HCT116 (cell line): ENCODE measurements around the gene PPP1R12C. TPM values are rescaled to one million over a fixed set of nuclear protein-coding genes. Genes with fewer than 3 reads are reported as not detected.

Experiments used
- ATAC-seq: fragments of 200-7000 bp; cut with Tn5 transposase; 2 replicates; pipeline ENCODE4 v1.9.1; 2020; ENCODE audit warnings: mild to moderate bottlenecking, moderate library complexity
- BruUV-seq: library from RNA; stranded (reverse); fragments of 400-500 nt; replicated peaks from 2 replicates; lab custom pipeline; 2021; lab: Mats Ljungman, UMichigan
- CTCF ChIA-PET: fragments of 300-600 bp; sonication (Branson Sonifier 250); formaldehyde crosslinking; loops from one replicate; lab custom pipeline; 2021; ENCODE audit warnings: antibody characterized with exemption; lab: Charles Lee
- POLR2A ChIA-PET: fragments of 300-600, 350-600 bp; sonication (Branson Sonifier 250); formaldehyde crosslinking; loops from one replicate; lab custom pipeline; 2021; ENCODE audit warnings: antibody characterized with exemption; lab: Charles Lee
- RAD21 ChIA-PET, 2 experiments: fragments of 300-600 bp; sonication (Branson Sonifier 250); formaldehyde crosslinking; loops; one replicate each; lab custom pipeline; 2023; ENCODE audit warnings: low total read pairs in 2 of 2; ENCODE audit not compliant: uncharacterized antibody in 2 of 2, unreplicated experiment in 2 of 2, low non-redundant PET in 1 of 2; lab: Charles Lee
- DNase-seq: peaks from one replicate; pipeline ENCODE4 v3.0.0-alpha.2; 2010; ENCODE audit warnings: low read depth, low spot score
- H2AFZ ChIP-seq: fragments of 200-600 bp; shearing (Covaris generic), sonication (generic); 2 replicates; pipeline ENCODE4 v1.6.1; 2017; ENCODE audit warnings: low read depth, mixed run types, mixed read lengths, antibody characterized with exemption, low read length; ENCODE audit not compliant: poor library complexity, severe bottlenecking
- H3K27ac ChIP-seq: 2 replicates; pipeline ENCODE4 v1.5.1; 2012; ENCODE audit warnings: low read depth, low read length
- H3K27me3 ChIP-seq: fragments of 200-600 bp; sonication (generic); 2 replicates; pipeline ENCODE4 v1.6.1; 2016; ENCODE audit warnings: mixed run types, low read length, mixed read lengths; ENCODE audit not compliant: insufficient read depth
- H3K36me3 ChIP-seq, 2 experiments: fragments of 200-500 bp in 1 of 2; fragments of 200-600 bp in 1 of 2; sonication (Bioruptor generic) in 1 of 2; sonication (generic) in 1 of 2; 2 replicates each; pipeline versions ENCODE4 v1.5.1 to v1.6.1; 2014 to 2016; ENCODE audit warnings: low read length in 2 of 2, inconsistent platforms in 1 of 2, mixed read lengths in 1 of 2, mixed run types in 1 of 2; ENCODE audit not compliant: insufficient read depth in 2 of 2, control insufficient read depth in 1 of 2
- H3K4me1 ChIP-seq, 2 experiments: fragments of 200-600 bp in 1 of 2; sonication (generic) in 1 of 2; 2 replicates each; pipeline versions ENCODE4 v1.5.1 to v1.6.1; 2012 to 2017; ENCODE audit warnings: low read length in 2 of 2, inconsistent platforms in 1 of 2, mild to moderate bottlenecking in 1 of 2, mixed read lengths in 1 of 2, mixed run types in 1 of 2, moderate library complexity in 1 of 2; ENCODE audit not compliant: insufficient read depth in 2 of 2, control insufficient read depth in 1 of 2
- H3K4me2 ChIP-seq: fragments of 200-600 bp; sonication (generic); 2 replicates; pipeline ENCODE4 v1.6.1; 2017; ENCODE audit warnings: mixed run types, low read length, mixed read lengths
- H3K4me3 ChIP-seq, 2 experiments: fragments of 200-600 bp in 1 of 2; sonication (generic) in 1 of 2; replicated peaks in 1 of 2; 2 replicates each; pipeline ENCODE4 v1.5.1; 2011 to 2016; ENCODE audit warnings: low read length in 2 of 2, control low read depth in 1 of 2, low read depth in 1 of 2, mild to moderate bottlenecking in 1 of 2, mixed read lengths in 1 of 2, mixed run types in 1 of 2
- H3K79me2 ChIP-seq: fragments of 200-600 bp; sonication (generic); 2 replicates; pipeline ENCODE4 v1.6.1; 2017; ENCODE audit warnings: mild to moderate bottlenecking, mixed run types, low read length, moderate library complexity, mixed read lengths; ENCODE audit not compliant: insufficient read depth
- H3K9ac ChIP-seq: fragments of 200-600 bp; sonication (generic); 2 replicates; pipeline ENCODE4 v1.6.1; 2016; ENCODE audit warnings: low read length, mixed read lengths
- H3K9me2 ChIP-seq: fragments of 200-600 bp; sonication (generic), shearing (Covaris generic); 2 replicates; pipeline ENCODE4 v1.6.1; 2017; ENCODE audit warnings: mixed run types, mild to moderate bottlenecking, moderate library complexity; ENCODE audit not compliant: insufficient read depth
- H3K9me3 ChIP-seq, 2 experiments: fragments of 200-500 bp in 1 of 2; fragments of 200-600 bp in 1 of 2; sonication (Bioruptor generic) in 1 of 2; sonication (generic) in 1 of 2; 2 replicates each; pipeline ENCODE4 v1.6.1; 2014 to 2017; ENCODE audit warnings: low read length in 2 of 2, mixed read lengths in 2 of 2, inconsistent platforms in 1 of 2, low read depth in 1 of 2, mild to moderate bottlenecking in 1 of 2, mixed run types in 1 of 2, moderate library complexity in 1 of 2; ENCODE audit not compliant: control insufficient read depth in 1 of 2, insufficient read depth in 1 of 2
- H4K20me1 ChIP-seq: fragments of 200-600 bp; sonication (generic), shearing (Covaris generic); 2 replicates; pipeline ENCODE4 v1.6.1; 2017; ENCODE audit warnings: mixed run types, mild to moderate bottlenecking, moderate library complexity; ENCODE audit not compliant: insufficient read depth
- CBX3 ChIP-seq: IDR thresholded peaks from 2 replicates; pipeline ENCODE4 v1.6.1; 2012; ENCODE audit warnings: low read depth
- CEBPB ChIP-seq: IDR thresholded peaks from 2 replicates; pipeline ENCODE4 v1.6.1; 2012; ENCODE audit warnings: low read depth
- EGR1 ChIP-seq: IDR thresholded peaks from 2 replicates; pipeline ENCODE4 v1.6.1; 2012; ENCODE audit warnings: low read depth
- FOSL1 ChIP-seq: IDR thresholded peaks from 2 replicates; pipeline ENCODE4 v1.6.1; 2012; ENCODE audit warnings: low read depth
- JUND ChIP-seq: IDR thresholded peaks from 2 replicates; pipeline ENCODE4 v1.6.1; 2012
- POLR2AphosphoS5 ChIP-seq: IDR thresholded peaks from 2 replicates; pipeline ENCODE4 v1.6.1; 2011; ENCODE audit warnings: mild to moderate bottlenecking, low read depth, low read length, moderate library complexity
- RAD21 ChIP-seq: IDR thresholded peaks from 2 replicates; pipeline ENCODE4 v1.6.1; 2012; ENCODE audit warnings: low read depth, mild to moderate bottlenecking
- REST ChIP-seq: IDR thresholded peaks from 2 replicates; pipeline ENCODE4 v1.6.1; 2012; ENCODE audit warnings: low read depth
- SIN3A ChIP-seq: IDR thresholded peaks from 2 replicates; pipeline ENCODE4 v1.6.1; 2012; ENCODE audit warnings: low read depth
- YY1 ChIP-seq: IDR thresholded peaks from 2 replicates; pipeline ENCODE4 v1.6.1; 2011; ENCODE audit warnings: low read length, low read depth, moderate library complexity, mild to moderate bottlenecking; ENCODE audit not compliant: insufficient replicate concordance; ENCODE audit errors: extremely low read depth
- ZBTB33 ChIP-seq: IDR thresholded peaks from 2 replicates; pipeline ENCODE4 v1.6.1; 2011; ENCODE audit warnings: mild to moderate bottlenecking, low read length, moderate library complexity; ENCODE audit not compliant: insufficient replicate concordance; ENCODE audit errors: extremely low read depth
- ZFX ChIP-seq: fragments of 450-650 bp; IDR thresholded peaks from 2 replicates; pipeline ENCODE4 v1.6.1; 2017
- intact Hi-C: fragments of 100-400 bp; cut with micrococcal nuclease; formaldehyde crosslinking; loops from 2 replicates; pipeline ENCODE4 v1.10.0; 2022
- total RNA-seq: library from RNA; stranded (reverse); gene quantifications from one replicate; pipeline ENCODE4 v1.2.1, GENCODE V29; 2021; ENCODE audit not compliant: unreplicated experiment
- TF ChIP-seq, protein P1 (sequence below): IDR thresholded peaks from 2 replicates; pipeline ENCODE4 v1.6.1; 2012
- TF ChIP-seq, protein P2 (sequence below), 3 experiments: fragments of 200-600 bp in 1 of 3; sonication (generic) in 1 of 3; IDR thresholded peaks in 2 of 3; conservative IDR thresholded peaks in 1 of 3; 2 replicates each; pipeline ENCODE4 v1.5.1; 2012 to 2017; ENCODE audit warnings: low read depth in 2 of 3, low read length in 2 of 3, antibody characterized with exemption in 1 of 3, borderline replicate concordance in 1 of 3, control low read depth in 1 of 3, mild to moderate bottlenecking in 1 of 3, mixed read lengths in 1 of 3, mixed run types in 1 of 3, moderate library complexity in 1 of 3; ENCODE audit not compliant: insufficient read depth in 1 of 3

The PPP1R12C gene
- total RNA-seq, 1 experiment from 2014 or later, result 83.2 TPM

GRCh38 chr19:55105237-55105636 is 12.2 kb downstream of the PPP1R12C start:
- intact Hi-C loops, result no loop called here
- TF ChIP-seq, protein P1, sequence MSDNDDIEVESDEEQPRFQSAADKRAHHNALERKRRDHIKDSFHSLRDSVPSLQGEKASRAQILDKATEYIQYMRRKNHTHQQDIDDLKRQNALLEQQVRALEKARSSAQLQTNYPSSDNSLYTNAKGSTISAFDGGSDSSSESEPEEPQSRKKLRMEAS, result no peak
- no peak for TF ChIP-seq CBX3
- no peak for TF ChIP-seq JUND
- no peak for TF ChIP-seq ZFX
- TF ChIP-seq RAD21, result no peak
- TF ChIP-seq POLR2AphosphoS5, result no peak
- TF ChIP-seq REST, result no peak
- TF ChIP-seq ZBTB33, result no peak
- TF ChIP-seq FOSL1, result no peak
- no peak for TF ChIP-seq SIN3A
- no peak for TF ChIP-seq CEBPB
- TF ChIP-seq, protein P2, sequence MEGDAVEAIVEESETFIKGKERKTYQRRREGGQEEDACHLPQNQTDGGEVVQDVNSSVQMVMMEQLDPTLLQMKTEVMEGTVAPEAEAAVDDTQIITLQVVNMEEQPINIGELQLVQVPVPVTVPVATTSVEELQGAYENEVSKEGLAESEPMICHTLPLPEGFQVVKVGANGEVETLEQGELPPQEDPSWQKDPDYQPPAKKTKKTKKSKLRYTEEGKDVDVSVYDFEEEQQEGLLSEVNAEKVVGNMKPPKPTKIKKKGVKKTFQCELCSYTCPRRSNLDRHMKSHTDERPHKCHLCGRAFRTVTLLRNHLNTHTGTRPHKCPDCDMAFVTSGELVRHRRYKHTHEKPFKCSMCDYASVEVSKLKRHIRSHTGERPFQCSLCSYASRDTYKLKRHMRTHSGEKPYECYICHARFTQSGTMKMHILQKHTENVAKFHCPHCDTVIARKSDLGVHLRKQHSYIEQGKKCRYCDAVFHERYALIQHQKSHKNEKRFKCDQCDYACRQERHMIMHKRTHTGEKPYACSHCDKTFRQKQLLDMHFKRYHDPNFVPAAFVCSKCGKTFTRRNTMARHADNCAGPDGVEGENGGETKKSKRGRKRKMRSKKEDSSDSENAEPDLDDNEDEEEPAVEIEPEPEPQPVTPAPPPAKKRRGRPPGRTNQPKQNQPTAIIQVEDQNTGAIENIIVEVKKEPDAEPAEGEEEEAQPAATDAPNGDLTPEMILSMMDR (IDR thresholded peaks at IDR 0.05 in 2 of 3, conservative IDR thresholded peaks at IDR 0.05 in 1 of 3; ENCODE audit: borderline replicate concordance in 1 of 3, insufficient read depth in 1 of 3, low read depth in 2 of 3, low read length in 2 of 3), result no peak
- TF ChIP-seq YY1, result no peak
- TF ChIP-seq EGR1, result no peak
- no TSS peak for BruUV-seq
- Histone ChIP-seq H3K9ac (no peak overlapping the region), H3K27me3 (no peaks in the 10 kb centered on the region), H3K4me1 (no peaks in the 10 kb centered on the region), H3K36me3 (peaks cover 6 to 17% of the 10 kb centered on the region in 2 experiments; a peak in 3 of 4 replicates), H3K4me2 (no peak overlapping the region), H3K79me2 (peaks cover 4% of the 10 kb centered on the region; the same call in 1 of the 2 replicates), H3K4me3 (no peak overlapping the region), H3K9me3 (no peaks in the 10 kb centered on the region), H4K20me1 (peaks cover 3% of the 10 kb centered on the region; the same call in 1 of the 2 replicates), H2AFZ (no peak overlapping the region), H3K27ac (no peak overlapping the region), H3K9me2 (no peaks in the 10 kb centered on the region)
- RAD21 ChIA-PET, result no interaction called here
- ATAC-seq (no peak), DNase-seq (no peak)
- POLR2A ChIA-PET, result no interaction called here
- CTCF ChIA-PET, result no interaction called here
